H1 (cell line): ENCODE measurements around the gene FAM222B. TPM values are rescaled to one million over a fixed set of nuclear protein-coding genes. Genes with fewer than 3 reads are reported as not detected.

Source experiments
- CTCF ChIA-PET: fragments of 300-600 bp; sonication (Branson Sonifier 250); formaldehyde crosslinking; loops from one replicate; lab custom pipeline; 2021; ENCODE audit not compliant: partially characterized antibody; lab: Charles Lee
- POLR2A ChIA-PET: fragments of 300-600 bp; sonication (Branson Sonifier 250); formaldehyde crosslinking; loops from one replicate; lab custom pipeline; 2021; ENCODE audit warnings: inconsistent platforms; ENCODE audit not compliant: partially characterized antibody; lab: Charles Lee
- DNase-seq, 2 experiments: peaks; one replicate each; pipeline versions ENCODE4 v3.0.0 to v3.0.0-alpha.2; 2010 to 2022; ENCODE audit warnings: low spot score in 2 of 2, low read depth in 1 of 2, mixed read lengths in 1 of 2
- FAIRE-seq: peaks from 2 replicates; lab custom pipeline; 2011; peaks lifted over from hg19 to GRCh38; lab: Jason Lieb, UNC
- H2AFZ ChIP-seq: 2 replicates; pipeline ENCODE4 v1.8.1; 2012; ENCODE audit warnings: low read length, inconsistent platforms
- H2AK5ac ChIP-seq: 2 replicates; pipeline ENCODE4 v1.6.1; 2013; ENCODE audit warnings: low read depth, low read length
- H2BK120ac ChIP-seq: replicated peaks from 2 replicates; pipeline ENCODE3; 2013; ENCODE audit warnings: low read depth, low read length, inconsistent platforms
- H2BK12ac ChIP-seq: 2 replicates; pipeline ENCODE4 v1.6.1; 2013; ENCODE audit warnings: low read depth, low read length
- H2BK15ac ChIP-seq: 2 replicates; pipeline ENCODE4 v1.6.1; 2013; ENCODE audit warnings: low read length
- H2BK20ac ChIP-seq: 2 replicates; pipeline ENCODE4 v1.6.1; 2013; ENCODE audit warnings: low read length
- H2BK5ac ChIP-seq: 2 replicates; pipeline ENCODE4 v1.6.1; 2013; ENCODE audit warnings: low read depth, low read length
- H3K14ac ChIP-seq: 2 replicates; pipeline ENCODE4 v1.6.1; 2013; ENCODE audit warnings: inconsistent platforms; ENCODE audit not compliant: insufficient read length
- H3K18ac ChIP-seq: 2 replicates; pipeline ENCODE4 v1.6.1; 2013; ENCODE audit warnings: low read length; ENCODE audit errors: extremely low read depth
- H3K23ac ChIP-seq: 2 replicates; pipeline ENCODE4 v1.6.1; 2013; ENCODE audit warnings: inconsistent platforms; ENCODE audit not compliant: insufficient read length
- H3K23me2 ChIP-seq: 2 replicates; pipeline ENCODE4 v1.6.1; 2013; ENCODE audit warnings: low read depth, low read length
- H3K27ac ChIP-seq: 2 replicates; pipeline ENCODE4 v1.6.1; 2011; ENCODE audit warnings: low read depth, low read length, inconsistent platforms
- H3K27me3 ChIP-seq, 4 experiments: replicated peaks in 1 of 4; 1 replicate in 1 of 4; 2 replicates in 3 of 4; pipeline versions ENCODE4 v1.6.1 to v1.8.1; 2011 to 2013; ENCODE audit warnings: low read length in 3 of 4, mild to moderate bottlenecking in 3 of 4, inconsistent platforms in 2 of 4, mixed read lengths in 2 of 4, moderate library complexity in 1 of 4; ENCODE audit not compliant: control insufficient read depth in 3 of 4, insufficient read depth in 3 of 4; ENCODE audit errors: extremely low read depth in 1 of 4
- H3K36me3 ChIP-seq, 4 experiments: 2 replicates each; pipeline versions ENCODE4 v1.6.1 to v1.8.1; 2011 to 2013; ENCODE audit warnings: mild to moderate bottlenecking in 4 of 4, low read length in 3 of 4, moderate library complexity in 2 of 4, control low read depth in 1 of 4, inconsistent platforms in 1 of 4; ENCODE audit not compliant: insufficient read depth in 4 of 4, control insufficient read depth in 2 of 4
- H3K4ac ChIP-seq: replicated peaks from 2 replicates; pipeline ENCODE3; 2013; ENCODE audit warnings: low read length, low read depth, mixed read lengths, inconsistent platforms; ENCODE audit not compliant: insufficient read length
- H3K4me1 ChIP-seq, 4 experiments: replicated peaks in 1 of 4; 1 replicate in 1 of 4; 2 replicates in 3 of 4; pipeline versions ENCODE4 v1.6.1 to v1.8.1; 2011 to 2013; ENCODE audit warnings: low read length in 3 of 4, inconsistent platforms in 2 of 4, mixed read lengths in 1 of 4; ENCODE audit not compliant: insufficient read depth in 4 of 4, control insufficient read depth in 3 of 4
- H3K4me2 ChIP-seq, 2 experiments: 2 replicates each; pipeline versions ENCODE4 v1.6.1 to v1.8.1; 2011 to 2013; ENCODE audit warnings: low read depth in 2 of 2, low read length in 2 of 2, control low read depth in 1 of 2, inconsistent platforms in 1 of 2, mild to moderate bottlenecking in 1 of 2; ENCODE audit not compliant: insufficient read depth in 1 of 2
- H3K4me3 ChIP-seq, 4 experiments: fragments of 200-600, 300-600 bp in 1 of 4; sonication (generic), shearing (Covaris generic), sonication (Bioruptor Twin) in 1 of 4; 2 replicates each; pipeline versions ENCODE4 v1.5.1 to v1.8.1; 2011 to 2016; ENCODE audit warnings: low read length in 4 of 4, low read depth in 3 of 4, control low read depth in 2 of 4, inconsistent platforms in 2 of 4, mild to moderate bottlenecking in 2 of 4, mixed read lengths in 1 of 4, moderate library complexity in 1 of 4; ENCODE audit not compliant: insufficient read depth in 2 of 4; ENCODE audit errors: extremely low read depth in 1 of 4
- H3K56ac ChIP-seq: replicated peaks from 2 replicates; pipeline ENCODE3; 2013; ENCODE audit warnings: low read depth, mild to moderate bottlenecking, mixed read lengths, low read length, inconsistent platforms; ENCODE audit not compliant: insufficient read length
- H3K79me1 ChIP-seq: 2 replicates; pipeline ENCODE4 v1.6.1; 2013; ENCODE audit warnings: low read depth, low read length, control low read depth
- H3K79me2 ChIP-seq, 2 experiments: 2 replicates each; pipeline versions ENCODE4 v1.6.1 to v1.8.1; 2012 to 2013; ENCODE audit warnings: low read length in 2 of 2, mild to moderate bottlenecking in 2 of 2, inconsistent platforms in 1 of 2; ENCODE audit not compliant: insufficient read depth in 2 of 2, control insufficient read depth in 1 of 2
- H3K9ac ChIP-seq, 4 experiments: replicated peaks in 1 of 4; 1 replicate in 1 of 4; 2 replicates in 3 of 4; pipeline versions ENCODE4 v1.6.1 to v1.8.1; 2011 to 2013; ENCODE audit warnings: low read depth in 3 of 4, low read length in 3 of 4, control low read depth in 2 of 4, mild to moderate bottlenecking in 2 of 4, moderate library complexity in 2 of 4, inconsistent platforms in 1 of 4; ENCODE audit errors: extremely low read depth in 1 of 4
- H3K9me3 ChIP-seq, 2 experiments: 2 replicates each; pipeline versions ENCODE4 v1.6.1 to v1.8.1; 2012 to 2013; ENCODE audit warnings: mild to moderate bottlenecking in 2 of 2, moderate library complexity in 2 of 2, control low read depth in 1 of 2, inconsistent platforms in 1 of 2, low read depth in 1 of 2, low read length in 1 of 2, mixed read lengths in 1 of 2; ENCODE audit not compliant: insufficient read depth in 2 of 2
- H4K20me1 ChIP-seq, 2 experiments: replicated peaks in 1 of 2; 2 replicates each; pipeline versions ENCODE3 to v1.8.1; 2011 to 2013; ENCODE audit warnings: inconsistent platforms in 2 of 2, low read length in 2 of 2, mild to moderate bottlenecking in 1 of 2; ENCODE audit not compliant: insufficient read depth in 2 of 2, control insufficient read depth in 1 of 2
- H4K5ac ChIP-seq: 2 replicates; pipeline ENCODE4 v1.6.1; 2013; ENCODE audit warnings: low read length, low read depth, mixed read lengths, inconsistent platforms; ENCODE audit not compliant: insufficient read length
- H4K8ac ChIP-seq: 2 replicates; pipeline ENCODE4 v1.8.0; 2013; ENCODE audit warnings: mild to moderate bottlenecking, moderate library complexity, low read length, inconsistent platforms; ENCODE audit not compliant: insufficient read depth; ENCODE audit errors: extremely low read depth
- H4K91ac ChIP-seq: replicated peaks from 2 replicates; pipeline ENCODE3; 2013; ENCODE audit warnings: low read length, mixed read lengths, inconsistent platforms; ENCODE audit not compliant: insufficient read length
- CBX8 ChIP-seq: fragments of 300-800, 300-1000 bp; sonication (generic); IDR thresholded peaks from 2 replicates; pipeline ENCODE4 v1.7.1; 2016; ENCODE audit warnings: low read depth, low read length, borderline replicate concordance
- CEBPB ChIP-seq: IDR thresholded peaks from 2 replicates; pipeline ENCODE4 v1.6.1; 2012; ENCODE audit warnings: low read depth, low read length
- NANOG ChIP-seq: IDR thresholded peaks from 2 replicates; pipeline ENCODE4 v1.6.1; 2011; ENCODE audit warnings: low read length, low read depth, mild to moderate bottlenecking, inconsistent platforms; ENCODE audit not compliant: insufficient read depth, poor library complexity, severe bottlenecking
- SP1 ChIP-seq: IDR thresholded peaks from 2 replicates; pipeline ENCODE4 v1.6.1; 2011; ENCODE audit warnings: low read depth, low read length
- WGBS, 2 experiments: shearing (Covaris generic) in 1 of 2; methylation state at CpG; one replicate each; pipeline versions ENCODE4 v1.1.6 to v1.1.7; 2013 to 2015; ENCODE audit warnings: low lambda C conversion rate in 2 of 2, mixed read lengths in 2 of 2, inconsistent platforms in 1 of 2, low coverage in 1 of 2, missing lambda C conversion rate in 1 of 2; ENCODE audit not compliant: insufficient replicate concordance in 2 of 2, insufficient coverage in 1 of 2, insufficient read length in 1 of 2; ENCODE audit errors: extremely low coverage in 1 of 2, missing lambda C conversion rate in 1 of 2; 5-methylcytosine and 5-hydroxymethylcytosine counted together
- polyA plus RNA-seq, 7 experiments: library from polyadenylated mRNA; depleted of rRNA in 3 of 7; stranded (reverse) in 5 of 7; unstranded in 2 of 7; fragments of >200 nt in 5 of 7; fragments of 200-250 nt in 2 of 7; gene quantifications; 1 replicate in 5 of 7; 2 replicates in 1 of 7; 4 replicates in 1 of 7; pipeline versions ENCODE4 v1.2.1 to v1.2.3, GENCODE V29; 2011 to 2013; ENCODE audit warnings: missing spikeins in 2 of 7, mixed read lengths in 2 of 7
- total RNA-seq: library from RNA; stranded (reverse); fragmentation: NEBNext Ultra II Directional; extraction: Animal tissue kit (Norgen Biotek cat#: 25700); gene quantifications from 2 replicates; pipeline ENCODE4 v1.2.1, GENCODE V29; 2021
- TF ChIP-seq, protein P1 (sequence below): IDR thresholded peaks from 2 replicates; pipeline ENCODE4 v1.6.1; 2012; ENCODE audit warnings: inconsistent platforms

The FAM222B gene
- total and polyA plus RNA-seq, 2 of the 8 experiments (the other 6 are each of a cell fraction or from before 2014, with no cell fraction given): 42.1 to 81.7 TPM

- H3K27me3 ChIP-seq: no peaks in the 10 kb centered on the region; a peak in 1 of 7 replicates
- no peak overlapping the region for H4K91ac ChIP-seq
- no peak for DNase-seq
- WGBS, 2 experiments: 87% methylated on average over 3 of the region's 3 CpGs; no CpG with 5 or more reads in 1 of the 2 experiments
- H3K9ac ChIP-seq: no peak overlapping the region
- no peak overlapping the region for H3K18ac ChIP-seq
- H3K4me3 ChIP-seq: no peak overlapping the region
- no peaks in the 10 kb centered on the region for H3K23me2 ChIP-seq
- no peaks in the 10 kb centered on the region for H3K79me2 ChIP-seq
- no peak overlapping the region for H2BK15ac ChIP-seq
- H3K14ac ChIP-seq: no peak overlapping the region
- H2AFZ ChIP-seq: no peak overlapping the region
- no peaks in the 10 kb centered on the region; the same call in 1 of the 2 replicates for H3K79me1 ChIP-seq
- no peak overlapping the region for H4K8ac ChIP-seq
- no peak overlapping the region for H3K27ac ChIP-seq
- no peak overlapping the region for H2BK20ac ChIP-seq
- no peak overlapping the region for H4K5ac ChIP-seq
- TF ChIP-seq CBX8: no peak
- no peak for TF ChIP-seq CEBPB
- TF ChIP-seq, protein P1, sequence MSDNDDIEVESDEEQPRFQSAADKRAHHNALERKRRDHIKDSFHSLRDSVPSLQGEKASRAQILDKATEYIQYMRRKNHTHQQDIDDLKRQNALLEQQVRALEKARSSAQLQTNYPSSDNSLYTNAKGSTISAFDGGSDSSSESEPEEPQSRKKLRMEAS: no peak
- no peak for TF ChIP-seq SP1
- no peak for TF ChIP-seq NANOG
- H3K23ac ChIP-seq: no peak overlapping the region
- no peak for FAIRE-seq
- CTCF ChIA-PET: interaction anchor here (0.8 to 3.9 kb wide), 12 partner anchors 8 to 136 kb away, joined by 3 to 31 read pairs (median 6); partner anchors contain the start of genes FLOT2 and TLCD1
- H3K4me1 ChIP-seq: peaks cover 0 to 6% (median 0%) of the 10 kb centered on the region in 4 experiments; a peak in 2 of 7 replicates
- no peak overlapping the region for H2BK120ac ChIP-seq
- no peak overlapping the region for H2AK5ac ChIP-seq
- no peak overlapping the region for H2BK5ac ChIP-seq
- peaks cover 16 to 23% (median 20%) of the 10 kb centered on the region in 4 experiments; a peak in 7 of 8 replicates for H3K36me3 ChIP-seq
- no peaks in the 10 kb centered on the region for H3K9me3 ChIP-seq
- H3K56ac ChIP-seq: no peak overlapping the region
- POLR2A ChIA-PET: interaction anchor here (0.8 to 1.6 kb wide), 7 partner anchors 8 to 140 kb away, joined by 3 to 5 read pairs (median 3); partner anchors contain the start of gene FLOT2
- H4K20me1 ChIP-seq: peaks cover 1 to 3% of the 10 kb centered on the region in 2 experiments
- H2BK12ac ChIP-seq: no peak overlapping the region
- H3K4ac ChIP-seq: no peak overlapping the region
- H3K4me2 ChIP-seq: no peak overlapping the region
These were observed 20.0 kb upstream of the FAM222B start for GRCh38 chr17:28862561-28862960.
